MCF 10A (cell line): ENCODE measurements around the gene PTPN5. TPM values are rescaled to one million over a fixed set of nuclear protein-coding genes. Genes with fewer than 3 reads are reported as not detected.

Experiments used
- BruUV-seq: library from RNA; stranded (reverse); fragments of 400-500 nt; replicated peaks from 2 replicates; lab custom pipeline; 2021; lab: Mats Ljungman, UMichigan
- CTCF ChIA-PET: fragments of 300-600 bp; sonication (Branson Sonifier 250); formaldehyde crosslinking; extraction: SDS; loops from one replicate; lab custom pipeline; 2021; ENCODE audit warnings: antibody characterized with exemption, inconsistent platforms; lab: Yijun Ruan, JAX
- POLR2A ChIA-PET: fragments of 300-600, 350-650 bp; sonication (Branson Sonifier 250); formaldehyde crosslinking; extraction: SDS; loops from one replicate; lab custom pipeline; 2020; ENCODE audit warnings: antibody characterized with exemption, inconsistent platforms; lab: Yijun Ruan, JAX
- DNase-seq: peaks from one replicate; pipeline ENCODE4 v3.0.0-alpha.2; 2018; ENCODE audit not compliant: unreplicated experiment
- H3K27ac Mint-ChIP-seq: one replicate; pipeline ENCODE4 v1.8.0; 2022; ENCODE audit warnings: mild to moderate bottlenecking, low read depth, mixed read lengths; ENCODE audit not compliant: unreplicated experiment
- H3K27me3 Mint-ChIP-seq: one replicate; pipeline ENCODE4 v1.8.0; 2022; ENCODE audit warnings: mixed read lengths; ENCODE audit not compliant: insufficient read depth, unreplicated experiment
- H3K36me3 Mint-ChIP-seq: one replicate; pipeline ENCODE4 v1.8.0; 2022; ENCODE audit warnings: mild to moderate bottlenecking, moderate library complexity, mixed read lengths; ENCODE audit not compliant: insufficient read depth, unreplicated experiment
- H3K4me1 Mint-ChIP-seq: one replicate; pipeline ENCODE4 v1.8.0; 2022; ENCODE audit warnings: mixed read lengths; ENCODE audit not compliant: insufficient read depth, unreplicated experiment
- H3K4me3 Mint-ChIP-seq: one replicate; pipeline ENCODE4 v1.8.0; 2022; ENCODE audit warnings: mild to moderate bottlenecking, moderate library complexity, mixed read lengths; ENCODE audit not compliant: unreplicated experiment
- H3K9me3 Mint-ChIP-seq: one replicate; pipeline ENCODE4 v1.8.0; 2022; ENCODE audit warnings: mixed read lengths; ENCODE audit not compliant: unreplicated experiment
- intact Hi-C: fragments of 100-400 bp; cut with micrococcal nuclease; formaldehyde crosslinking; loops from 2 replicates; pipeline ENCODE4 v1.14.1; 2022
- total RNA-seq: library from RNA; stranded (reverse); gene quantifications from 2 replicates; pipeline ENCODE4 v1.2.3, GENCODE V29; 2022
- TF ChIP-seq, protein P1 (sequence below): fragments of 200-600 bp; IDR thresholded peaks from one replicate; pipeline ENCODE4 v1.8.0; 2022; ENCODE audit warnings: antibody characterized with exemption, mild to moderate bottlenecking; ENCODE audit not compliant: unreplicated experiment

PTPN5 gene
- total RNA-seq, 1 experiment from 2014 or later = not detected

DNA sequence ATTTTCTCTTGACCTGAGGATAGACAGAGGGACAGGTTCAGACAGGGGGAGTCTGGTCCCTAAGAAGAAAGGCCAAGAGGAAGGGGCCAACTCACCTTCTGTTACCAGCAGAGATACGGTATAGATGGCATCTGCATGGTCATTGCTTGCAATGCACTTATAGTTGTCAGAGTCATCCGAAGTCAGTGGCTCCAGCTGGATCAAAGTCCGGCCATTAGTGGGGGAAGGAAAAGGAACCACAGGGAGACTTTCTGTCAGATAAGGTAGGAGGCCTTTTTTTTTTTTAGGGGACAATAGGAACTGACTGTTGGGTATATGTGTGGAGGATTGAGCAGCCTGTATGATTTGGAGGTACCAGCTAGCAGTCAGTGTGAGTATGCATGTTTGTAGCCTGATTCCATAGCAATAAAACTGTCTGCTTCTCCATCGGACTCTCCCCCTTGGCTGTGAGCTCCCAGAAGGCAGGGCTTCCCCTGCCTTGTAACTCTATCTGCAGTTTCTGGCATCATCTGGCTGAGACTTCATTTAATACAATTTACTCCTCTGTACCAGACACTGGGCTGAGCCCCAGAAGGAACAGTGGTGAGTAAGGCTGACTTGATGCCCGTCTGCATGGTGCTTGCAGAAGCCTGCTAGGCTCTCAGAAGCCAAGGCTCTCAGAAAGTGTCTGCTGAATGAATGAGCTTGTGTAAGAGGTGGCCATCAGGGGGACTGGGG is 71.3 kb downstream of the PTPN5 start:
- H3K4me1 Mint-ChIP-seq = no peaks in the 10 kb centered on the region
- H3K4me3 Mint-ChIP-seq = no peak overlapping the region
- peaks cover 44% of the 10 kb centered on the region for H3K27me3 Mint-ChIP-seq
- intact Hi-C loops = no loop called here
- TF ChIP-seq, protein P1, sequence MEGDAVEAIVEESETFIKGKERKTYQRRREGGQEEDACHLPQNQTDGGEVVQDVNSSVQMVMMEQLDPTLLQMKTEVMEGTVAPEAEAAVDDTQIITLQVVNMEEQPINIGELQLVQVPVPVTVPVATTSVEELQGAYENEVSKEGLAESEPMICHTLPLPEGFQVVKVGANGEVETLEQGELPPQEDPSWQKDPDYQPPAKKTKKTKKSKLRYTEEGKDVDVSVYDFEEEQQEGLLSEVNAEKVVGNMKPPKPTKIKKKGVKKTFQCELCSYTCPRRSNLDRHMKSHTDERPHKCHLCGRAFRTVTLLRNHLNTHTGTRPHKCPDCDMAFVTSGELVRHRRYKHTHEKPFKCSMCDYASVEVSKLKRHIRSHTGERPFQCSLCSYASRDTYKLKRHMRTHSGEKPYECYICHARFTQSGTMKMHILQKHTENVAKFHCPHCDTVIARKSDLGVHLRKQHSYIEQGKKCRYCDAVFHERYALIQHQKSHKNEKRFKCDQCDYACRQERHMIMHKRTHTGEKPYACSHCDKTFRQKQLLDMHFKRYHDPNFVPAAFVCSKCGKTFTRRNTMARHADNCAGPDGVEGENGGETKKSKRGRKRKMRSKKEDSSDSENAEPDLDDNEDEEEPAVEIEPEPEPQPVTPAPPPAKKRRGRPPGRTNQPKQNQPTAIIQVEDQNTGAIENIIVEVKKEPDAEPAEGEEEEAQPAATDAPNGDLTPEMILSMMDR = no peak
- peaks cover 6% of the 10 kb centered on the region for H3K36me3 Mint-ChIP-seq
- CTCF ChIA-PET = interaction anchor here (0.5 to 4.4 kb wide), 4 partner anchors 11 to 834 kb away, joined by 3 to 26 read pairs (median 4); no protein-coding TSS in a partner anchor
- POLR2A ChIA-PET = interaction anchor here (1.1 kb wide), 1 partner anchor 87 kb away, joined by 6 read pairs; no protein-coding TSS in a partner anchor
- no peak overlapping the region for H3K27ac Mint-ChIP-seq
- BruUV-seq = no TSS peak
- no peak for DNase-seq
- no peaks in the 10 kb centered on the region for H3K9me3 Mint-ChIP-seq

- Mint-ChIP-seq H3K36me3 (peaks cover 6% of the 10 kb centered on the region), H3K9me3 (no peaks in the 10 kb centered on the region), H3K4me1 (no peaks in the 10 kb centered on the region), H3K27ac (no peak overlapping the region), H3K27me3 (peaks cover 64% of the 10 kb centered on the region), H3K4me3 (no peak overlapping the region)
- CTCF ChIA-PET = interaction anchor here (0.8 to 1.3 kb wide), 2 partner anchors 13 to 16 kb away, joined by 3 to 6 read pairs; no protein-coding TSS in a partner anchor
- DNase-seq = no peak
- no TSS peak for BruUV-seq
- POLR2A ChIA-PET = no interaction called here
- intact Hi-C loops = no loop called here
- TF ChIP-seq, protein P1 = no peak
These were observed 76.1 kb downstream of the PTPN5 start for GRCh38 chr11:18715476-18715875.

- no peaks in the 10 kb centered on the region for H3K4me1 Mint-ChIP-seq
- DNase-seq = no peak
- TF ChIP-seq, protein P1 = no peak
- H3K27ac Mint-ChIP-seq = no peak overlapping the region
- peaks cover 64% of the 10 kb centered on the region for H3K27me3 Mint-ChIP-seq
- ChIA-PET CTCF (no interaction called here), POLR2A (no interaction called here)
- no peaks in the 10 kb centered on the region for H3K9me3 Mint-ChIP-seq
- intact Hi-C loops = no loop called here
- H3K4me3 Mint-ChIP-seq = no peak overlapping the region
- peaks cover 6% of the 10 kb centered on the region for H3K36me3 Mint-ChIP-seq
- no TSS peak for BruUV-seq
These were observed 77.2 kb downstream of the PTPN5 start for GRCh38 chr11:18714443-18714780.

GRCh38 chr11:18713646-18714442 is 77.8 kb downstream of the PTPN5 start:
- no TSS peak for BruUV-seq
- Mint-ChIP-seq H3K36me3 (peaks cover 6% of the 10 kb centered on the region), H3K4me1 (no peaks in the 10 kb centered on the region), H3K27ac (no peak overlapping the region), H3K4me3 (no peak overlapping the region), H3K27me3 (peaks cover 67% of the 10 kb centered on the region), H3K9me3 (no peaks in the 10 kb centered on the region)
- CTCF ChIA-PET = interaction anchor here (0.9 to 2.2 kb wide), 4 partner anchors 12 to 174 kb away, joined by 3 to 9 read pairs (median 6); no protein-coding TSS in a partner anchor
- POLR2A ChIA-PET = no interaction called here
- TF ChIP-seq, protein P1 = no peak
- DNase-seq = no peak
- intact Hi-C loops = no loop called here
